GM18502 (cell line): ENCODE data around the gene TENT5C.

Experiments used
- ATAC-seq: cut with Tn5 transposase; IDR thresholded peaks from one replicate; pipeline ENCODE4 v1.9.1; 2021; ENCODE audit warnings: mild to moderate bottlenecking; ENCODE audit not compliant: unreplicated experiment, poor library complexity

TENT5C gene

DNA sequence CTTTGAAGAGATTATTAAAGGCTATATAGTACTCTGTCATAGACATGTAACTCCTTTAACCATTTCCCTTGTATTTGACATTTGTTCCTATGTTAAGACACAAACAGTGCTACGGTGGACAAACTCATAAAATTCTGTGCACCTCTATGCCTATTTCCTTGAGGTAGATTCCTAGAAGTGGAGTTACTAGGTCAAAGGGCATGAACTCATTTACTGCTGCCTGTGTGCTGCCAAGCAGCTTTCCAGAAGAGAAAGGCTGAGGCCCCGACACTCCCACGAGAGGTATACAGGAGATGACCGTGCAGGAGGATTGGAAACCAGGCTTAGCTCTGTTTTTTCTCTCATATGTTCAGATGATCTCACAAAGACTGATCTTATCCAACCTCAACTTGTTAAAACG is 34.4 kb upstream of the TENT5C start:
- no peak for ATAC-seq

DNA sequence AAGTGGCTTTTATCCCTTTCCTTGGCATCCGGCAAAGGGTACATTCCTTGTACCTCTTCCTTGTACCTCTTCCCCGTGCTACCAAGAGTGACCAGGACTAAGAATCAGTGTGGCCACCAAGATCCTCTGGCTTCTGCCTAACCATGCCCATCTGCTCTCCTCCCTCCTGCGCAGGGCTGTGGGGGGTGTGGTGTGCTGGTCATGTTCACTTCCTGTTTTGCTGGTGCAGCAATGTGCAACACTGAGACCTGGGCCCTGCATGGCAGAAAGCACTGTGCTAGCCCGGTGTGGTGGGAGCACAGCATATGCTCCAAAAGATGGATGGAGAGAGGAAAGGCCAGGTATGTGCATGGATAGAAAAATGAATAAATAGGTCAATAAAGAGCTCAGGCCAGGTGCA is 33.3 kb upstream of the TENT5C start:
- ATAC-seq: peak; percentile 78

DNA sequence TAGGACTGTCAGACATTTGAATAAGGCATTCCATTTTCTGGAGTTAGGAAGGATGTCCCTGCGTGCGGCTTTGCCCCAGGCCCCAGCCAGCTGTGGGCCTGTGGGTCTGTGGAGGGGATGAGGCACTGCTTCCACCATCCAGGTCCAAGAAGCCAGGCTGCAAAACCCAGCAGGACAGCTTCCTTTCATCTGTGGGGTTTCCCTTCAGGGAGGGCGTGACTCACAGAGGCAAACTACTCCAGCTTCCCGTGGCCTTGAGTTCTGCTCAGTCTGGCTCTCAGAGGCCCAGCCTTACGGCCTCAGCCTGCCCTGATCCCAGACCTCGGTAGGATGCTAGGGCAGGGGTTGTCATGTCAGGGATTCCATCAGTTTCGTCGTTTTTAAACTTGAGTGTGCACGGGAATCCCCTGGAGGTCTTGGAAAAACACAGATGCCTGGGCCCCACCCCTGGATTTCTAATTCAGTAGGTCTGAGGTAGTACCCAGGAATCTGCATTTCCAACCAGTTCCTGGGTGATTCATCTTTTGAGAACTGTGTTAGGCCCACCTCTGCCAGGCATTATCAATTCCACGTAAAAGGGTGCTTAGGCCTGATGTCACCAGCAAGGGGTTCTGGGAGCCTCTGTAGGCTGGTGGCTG is 32.3 kb upstream of the TENT5C start:
- no peak for ATAC-seq

DNA sequence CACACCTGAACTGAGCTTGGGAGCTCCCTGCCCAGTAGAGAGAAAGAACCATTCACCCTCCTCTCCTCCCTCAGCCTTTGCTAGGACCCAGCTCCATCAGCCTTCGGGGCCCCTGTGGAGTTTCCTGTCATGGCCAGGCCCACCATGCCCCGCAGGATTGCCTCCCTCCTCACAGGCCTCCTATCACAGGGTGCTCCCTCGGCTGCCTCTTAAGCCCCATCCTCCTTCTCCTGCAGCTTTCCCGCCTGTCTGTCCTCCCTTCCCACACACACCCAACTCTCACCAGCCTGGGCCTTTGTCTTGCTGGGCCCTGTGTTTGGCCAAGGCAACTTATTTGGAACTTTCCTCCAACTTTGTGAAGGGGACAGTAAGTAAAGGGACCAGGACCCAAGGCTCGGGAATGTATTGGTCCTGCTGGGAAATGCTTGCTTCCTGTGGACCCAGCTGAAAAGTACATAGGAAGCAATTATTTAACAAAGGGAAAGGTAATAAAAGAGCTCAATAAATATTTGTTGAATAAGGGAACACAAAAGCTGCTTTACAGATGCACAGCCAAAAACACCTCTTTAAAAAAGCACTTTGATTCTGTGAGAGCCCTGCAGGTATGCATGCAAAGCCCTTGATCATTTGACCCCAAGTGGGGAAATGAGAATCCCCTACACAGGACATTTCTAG is 31.6 kb upstream of the TENT5C start:
- ATAC-seq: no peak

DNA sequence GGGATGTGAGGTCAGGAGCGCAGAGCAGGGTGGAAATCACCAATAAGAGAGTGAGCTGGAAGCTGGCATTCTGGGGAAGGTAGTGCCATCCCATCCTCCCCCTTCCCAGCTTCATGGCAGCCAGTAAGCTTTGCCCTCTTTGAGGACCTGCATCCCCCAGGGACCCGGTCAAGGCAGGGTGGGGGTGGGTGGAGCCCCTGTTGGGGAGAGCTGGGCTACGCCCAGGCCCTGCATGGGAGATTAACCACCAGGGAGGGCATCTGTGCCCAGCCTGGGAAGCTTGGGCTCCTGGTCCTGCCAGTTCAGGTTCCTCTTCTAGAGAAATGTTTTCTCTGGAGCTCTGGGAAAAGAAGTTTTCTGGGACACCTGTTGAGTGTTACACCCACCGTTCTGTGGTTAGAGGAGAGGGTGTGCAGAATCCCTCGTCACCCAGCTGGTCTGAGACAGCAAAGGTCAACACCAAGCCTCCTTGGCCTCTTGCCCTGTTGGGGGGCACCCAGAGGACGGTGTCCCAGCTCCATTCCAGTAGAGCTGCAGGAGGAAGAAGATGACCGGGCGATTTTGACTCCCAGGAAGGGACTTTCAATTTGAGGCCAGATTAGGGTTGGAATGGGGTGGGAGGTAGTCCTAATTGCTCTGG is 30.1 kb upstream of the TENT5C start:
- no peak for ATAC-seq

DNA sequence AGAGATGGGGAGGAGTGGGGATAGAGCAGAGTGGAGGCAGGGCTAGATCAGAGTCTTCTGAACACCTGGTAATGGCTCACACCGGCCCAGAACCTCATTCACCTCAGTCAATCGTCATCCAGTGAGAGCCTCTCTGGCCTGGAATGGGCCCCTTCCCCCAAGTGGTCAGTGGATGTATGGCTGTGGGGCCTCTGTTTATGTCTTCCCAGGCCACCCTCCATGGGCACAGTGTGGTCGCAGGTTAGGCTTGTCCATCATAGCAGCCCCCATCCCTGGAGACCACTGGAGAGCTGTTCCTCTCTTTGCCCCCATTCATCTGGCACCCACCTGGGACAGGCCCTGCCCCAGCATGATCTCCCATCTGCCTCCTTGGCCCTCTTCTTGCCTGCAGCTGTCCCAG is 29.6 kb upstream of the TENT5C start:
- ATAC-seq: no peak

DNA sequence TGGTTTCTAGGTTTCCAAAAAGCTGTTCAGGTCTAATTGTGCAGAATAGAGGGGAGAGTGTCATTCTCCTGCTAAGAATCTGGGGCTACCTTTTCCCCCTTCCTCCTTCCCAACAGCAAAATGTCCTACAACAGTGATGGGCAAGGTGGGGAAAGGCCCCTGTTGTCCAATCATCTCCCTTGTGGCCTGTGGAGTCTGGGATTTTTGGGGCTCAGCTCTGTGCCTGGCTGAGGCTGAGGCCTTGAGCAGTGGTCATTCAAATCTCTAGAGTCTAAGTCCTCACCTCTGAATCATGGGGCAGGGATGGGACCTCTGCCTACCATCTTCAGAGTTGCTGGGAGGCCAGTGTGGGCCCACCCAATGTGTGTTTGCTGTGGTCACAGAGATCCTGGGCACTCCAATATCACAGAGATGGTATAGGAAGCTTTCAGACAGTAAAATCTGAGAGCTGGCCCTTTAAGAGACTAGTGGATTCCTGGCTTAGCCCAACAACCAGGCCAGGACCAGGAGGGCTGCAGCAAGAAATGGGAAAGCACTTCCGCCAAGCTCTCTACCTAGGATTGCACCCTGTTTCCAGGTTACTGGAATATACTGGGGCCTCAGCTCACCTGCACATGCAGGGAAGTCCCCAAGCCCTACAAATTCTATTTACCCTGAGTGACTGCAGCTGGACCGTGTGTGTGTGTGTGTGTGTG is 28.5 kb upstream of the TENT5C start:
- no peak for ATAC-seq

DNA sequence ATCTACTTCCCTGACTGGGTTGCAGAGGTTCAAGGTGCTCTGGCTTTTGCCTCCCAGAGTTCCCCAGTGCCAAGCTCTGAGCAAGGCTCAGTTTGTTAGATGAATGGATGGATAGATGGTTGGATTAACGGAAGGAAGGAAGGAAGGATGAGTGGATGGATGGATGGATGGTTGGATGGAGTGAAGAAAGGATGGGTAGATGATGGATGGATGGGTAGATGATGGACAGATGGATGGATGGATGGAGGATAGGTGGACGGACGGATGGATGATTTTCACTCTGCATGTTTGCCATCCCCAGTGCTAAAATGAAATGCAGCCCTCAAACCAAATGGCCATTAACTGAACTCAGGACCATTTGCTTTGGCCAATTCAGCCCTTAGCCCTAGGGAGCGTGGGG is 27.4 kb upstream of the TENT5C start:
- no peak for ATAC-seq

DNA sequence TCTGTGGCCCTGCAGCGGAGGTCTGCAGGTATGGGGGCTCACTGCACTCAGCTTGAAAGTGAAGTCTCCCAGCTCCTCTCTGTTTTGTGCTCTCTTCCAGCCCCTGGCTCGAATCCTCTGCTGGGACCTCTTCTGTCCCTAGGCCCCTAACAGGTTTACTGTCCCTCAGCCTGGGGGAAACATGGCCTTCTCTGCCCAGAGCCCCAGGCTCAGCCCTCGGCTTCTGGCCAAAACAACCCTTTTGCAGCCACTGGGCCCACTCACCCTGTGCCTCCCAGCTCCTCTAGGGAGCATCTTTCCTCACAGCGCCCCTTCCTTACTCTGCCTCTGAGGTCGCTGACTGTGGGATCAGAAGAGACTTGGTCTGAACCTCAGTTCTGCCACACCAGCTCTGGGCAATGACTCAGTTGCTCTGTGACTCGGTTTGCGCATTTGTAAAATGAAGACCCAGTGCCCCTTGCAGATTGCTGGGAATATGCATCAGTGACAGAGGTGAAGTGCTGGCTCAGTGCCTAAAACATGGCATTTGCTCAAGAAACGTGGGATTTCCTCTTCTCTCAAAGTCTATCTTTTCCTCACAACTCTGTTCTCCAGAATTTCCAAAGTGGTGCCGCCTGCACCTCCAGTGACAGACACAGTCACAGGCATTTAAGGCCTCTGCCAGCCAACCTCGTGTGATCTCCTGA is 26.5 kb upstream of the TENT5C start:
- ATAC-seq: no peak

DNA sequence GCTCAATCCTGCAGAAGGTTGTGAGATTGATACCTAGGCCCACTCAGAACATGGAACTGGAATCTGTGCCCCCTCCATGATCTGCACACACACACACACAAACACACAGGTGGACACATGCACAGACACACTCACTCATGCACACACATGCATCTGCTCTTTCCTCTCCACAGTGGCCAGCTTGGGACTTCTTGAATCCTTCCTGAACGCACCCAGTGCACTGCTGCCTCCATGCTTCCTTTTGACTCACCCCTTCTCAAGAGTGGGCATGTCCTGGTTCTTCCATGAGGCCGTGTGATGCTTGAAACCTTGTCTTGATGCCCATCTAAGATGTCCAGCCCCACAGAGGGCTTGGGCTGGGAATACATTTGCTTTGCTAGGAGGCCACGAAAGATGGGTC is 25.4 kb upstream of the TENT5C start:
- ATAC-seq: no peak

DNA sequence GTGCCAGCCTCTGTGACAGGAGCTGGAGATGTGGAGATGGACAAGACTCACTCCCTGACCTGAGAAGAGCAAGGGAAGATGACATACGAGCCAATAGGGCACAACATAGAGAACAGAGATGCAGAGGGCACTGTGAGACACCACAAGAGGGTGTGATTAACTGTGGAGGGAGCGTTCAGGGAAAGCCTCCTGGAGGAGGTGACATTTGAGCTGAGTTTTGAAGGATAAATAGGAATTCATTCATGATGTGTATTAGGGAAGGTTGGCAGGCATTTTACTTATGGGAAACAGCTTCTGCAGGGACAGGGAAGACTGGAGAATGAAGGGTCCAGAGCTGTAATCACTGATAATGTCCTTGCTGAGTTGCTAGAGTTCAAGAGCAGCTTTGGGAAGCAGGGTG is 25.0 kb upstream of the TENT5C start:
- no peak for ATAC-seq

DNA sequence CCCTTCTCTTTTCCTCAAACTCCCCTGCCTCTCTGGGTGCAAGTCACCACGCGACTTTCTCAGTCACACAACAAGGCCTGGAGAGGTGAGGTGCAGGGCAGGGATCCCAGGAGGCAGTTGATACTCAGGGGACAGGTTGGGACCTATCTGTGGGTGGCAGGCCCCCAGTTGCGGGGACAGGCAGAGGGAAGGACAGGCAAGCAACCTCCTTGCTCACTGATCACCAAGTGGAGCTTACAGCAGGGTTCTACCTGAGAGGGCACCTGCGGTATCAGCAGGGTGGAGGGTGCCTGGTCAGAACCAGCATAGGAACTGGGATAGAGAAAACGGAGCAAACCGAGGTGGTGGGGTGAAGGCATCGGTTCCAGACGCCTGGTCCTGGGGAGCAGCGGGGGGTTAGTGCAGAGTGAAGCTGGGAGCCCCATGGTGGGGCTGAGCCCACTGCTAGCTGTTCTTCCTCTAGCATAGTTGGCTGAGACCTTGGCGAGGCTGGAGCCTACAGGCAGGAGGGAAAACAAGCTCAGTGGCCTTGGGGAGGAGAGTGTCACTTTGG is 24.4 kb upstream of the TENT5C start:
- no peak for ATAC-seq

DNA sequence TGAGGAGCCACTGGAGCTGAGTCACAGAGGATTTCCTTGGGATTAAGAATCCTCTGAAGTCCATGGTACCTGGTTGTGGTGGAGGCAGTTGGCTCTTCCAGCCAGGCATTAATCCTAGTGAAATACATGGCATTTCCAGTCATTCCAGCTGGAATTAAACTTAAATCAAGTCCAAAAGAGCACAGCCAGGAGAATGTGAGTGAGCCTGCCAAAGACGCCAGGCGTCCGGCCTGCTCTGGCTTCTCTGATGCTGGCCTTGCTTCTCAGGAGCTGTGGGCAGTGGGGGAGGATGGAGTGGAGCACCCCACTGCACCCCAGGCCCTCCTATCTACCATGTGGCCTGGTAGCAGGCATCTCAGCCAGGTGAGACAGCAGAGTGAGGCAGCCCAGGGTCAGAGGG is 23.4 kb upstream of the TENT5C start:
- ATAC-seq: no peak

DNA sequence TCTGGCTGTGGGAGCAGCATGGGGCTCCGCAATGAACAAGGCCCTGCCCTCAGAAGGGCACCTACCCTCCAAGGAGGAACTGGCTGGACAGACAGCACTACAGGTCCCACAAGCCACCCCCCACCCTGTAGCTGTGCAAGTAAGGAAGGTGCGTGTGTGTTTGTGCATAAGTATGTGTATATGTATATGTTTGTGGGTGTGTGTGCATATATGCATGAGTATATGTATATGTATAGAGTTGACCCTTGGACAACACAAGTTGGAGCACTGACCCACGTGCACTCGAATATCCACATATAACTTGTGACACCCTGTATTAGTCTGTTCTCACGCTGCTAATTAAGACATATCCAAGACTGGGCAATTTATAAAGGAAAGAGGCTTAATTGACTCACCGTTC is 22.6 kb upstream of the TENT5C start:
- ATAC-seq: no peak

DNA sequence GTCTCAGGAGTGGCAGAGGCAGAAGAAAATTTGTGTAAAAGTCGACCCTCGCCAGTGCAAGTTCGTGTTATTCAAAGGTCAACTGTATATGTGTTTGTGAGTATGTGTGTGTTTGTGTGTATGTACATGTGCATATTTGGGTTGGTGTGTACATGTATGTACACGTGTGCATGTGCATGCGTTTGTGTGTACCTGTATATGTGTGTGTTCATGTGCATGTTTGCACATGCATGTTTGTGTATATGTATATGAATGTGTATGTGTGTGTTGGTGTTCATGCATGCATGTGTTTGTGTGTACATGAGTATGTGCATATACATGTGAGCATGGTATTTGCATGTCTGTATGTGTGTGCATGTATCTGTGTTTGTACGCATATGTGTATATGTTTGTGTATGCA is 21.7 kb upstream of the TENT5C start:
- ATAC-seq: no peak

DNA sequence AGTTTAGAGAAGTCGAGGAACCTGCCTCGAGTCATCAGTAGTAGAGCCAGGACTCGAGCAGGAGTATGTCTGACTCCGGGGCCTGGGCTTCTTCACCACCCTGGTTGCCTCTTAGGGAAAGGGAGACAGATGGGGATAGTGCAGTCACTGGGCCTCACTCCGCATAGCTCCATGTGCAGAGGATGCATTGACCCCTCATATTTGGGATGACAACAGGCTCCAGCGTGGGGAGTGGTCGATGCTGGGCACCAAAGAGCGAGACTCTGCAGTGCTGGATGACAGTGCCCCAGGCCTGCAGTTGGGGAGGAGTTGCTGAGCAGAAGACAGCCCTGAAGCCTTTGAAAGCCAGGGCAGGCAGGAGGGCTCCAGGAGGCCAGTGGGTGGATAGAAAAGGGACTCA is 20.8 kb upstream of the TENT5C start:
- ATAC-seq: no peak

DNA sequence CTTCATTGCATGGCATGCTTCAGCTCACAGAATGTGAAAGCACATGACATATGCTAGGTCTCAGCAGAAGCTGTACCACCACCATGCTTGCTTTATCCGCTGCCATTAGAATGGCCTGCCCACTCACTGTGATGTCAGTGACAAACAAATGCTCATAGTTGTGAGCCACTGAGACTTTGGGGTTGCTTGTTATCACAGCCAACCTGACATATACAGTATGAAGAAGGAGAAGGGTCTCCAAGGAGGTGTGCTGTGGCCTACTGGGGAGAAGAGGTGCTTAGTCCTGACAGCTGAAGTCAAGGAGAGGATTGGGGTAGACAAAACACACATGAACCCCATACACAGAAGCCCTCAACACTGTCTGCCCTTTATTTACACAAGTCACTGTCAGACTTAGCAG is 19.5 kb upstream of the TENT5C start:
- no peak for ATAC-seq

DNA sequence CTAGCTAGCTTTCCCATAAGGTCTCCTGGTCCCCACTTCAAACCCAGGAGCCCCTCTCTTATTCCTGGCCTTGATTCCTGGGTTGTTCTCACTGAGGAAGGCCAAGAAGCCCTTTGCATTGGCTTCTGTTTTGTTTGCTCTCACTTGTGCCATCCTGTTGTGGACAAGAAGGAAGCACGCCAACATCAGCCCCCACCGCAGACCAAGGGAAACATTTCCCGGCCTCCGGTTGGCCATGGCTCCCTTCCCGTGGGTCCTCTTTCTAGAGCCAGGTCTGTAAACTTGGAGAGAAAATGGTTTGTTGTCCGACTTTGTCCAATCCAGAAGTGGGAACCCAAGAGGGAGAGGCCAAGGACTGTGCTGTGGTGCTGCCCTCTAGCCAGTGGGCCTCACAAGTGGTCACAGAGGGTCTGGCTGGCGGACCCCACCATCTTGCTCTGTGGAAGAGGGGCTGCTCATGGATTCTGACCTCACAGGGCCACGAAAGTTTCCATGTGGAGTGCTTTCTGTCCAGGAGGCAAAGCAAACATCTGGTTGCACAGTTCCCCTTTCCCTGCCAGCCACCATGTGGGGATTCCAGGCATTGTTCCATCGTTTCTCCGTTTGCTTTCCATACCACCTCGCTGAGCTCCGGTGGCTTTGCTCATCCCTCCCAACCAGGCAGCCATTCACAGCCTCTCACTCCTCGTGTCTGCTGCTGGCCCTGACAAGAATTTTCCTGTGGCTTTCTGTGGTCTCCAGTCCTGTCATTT is 18.9 kb upstream of the TENT5C start:
- no peak for ATAC-seq

DNA sequence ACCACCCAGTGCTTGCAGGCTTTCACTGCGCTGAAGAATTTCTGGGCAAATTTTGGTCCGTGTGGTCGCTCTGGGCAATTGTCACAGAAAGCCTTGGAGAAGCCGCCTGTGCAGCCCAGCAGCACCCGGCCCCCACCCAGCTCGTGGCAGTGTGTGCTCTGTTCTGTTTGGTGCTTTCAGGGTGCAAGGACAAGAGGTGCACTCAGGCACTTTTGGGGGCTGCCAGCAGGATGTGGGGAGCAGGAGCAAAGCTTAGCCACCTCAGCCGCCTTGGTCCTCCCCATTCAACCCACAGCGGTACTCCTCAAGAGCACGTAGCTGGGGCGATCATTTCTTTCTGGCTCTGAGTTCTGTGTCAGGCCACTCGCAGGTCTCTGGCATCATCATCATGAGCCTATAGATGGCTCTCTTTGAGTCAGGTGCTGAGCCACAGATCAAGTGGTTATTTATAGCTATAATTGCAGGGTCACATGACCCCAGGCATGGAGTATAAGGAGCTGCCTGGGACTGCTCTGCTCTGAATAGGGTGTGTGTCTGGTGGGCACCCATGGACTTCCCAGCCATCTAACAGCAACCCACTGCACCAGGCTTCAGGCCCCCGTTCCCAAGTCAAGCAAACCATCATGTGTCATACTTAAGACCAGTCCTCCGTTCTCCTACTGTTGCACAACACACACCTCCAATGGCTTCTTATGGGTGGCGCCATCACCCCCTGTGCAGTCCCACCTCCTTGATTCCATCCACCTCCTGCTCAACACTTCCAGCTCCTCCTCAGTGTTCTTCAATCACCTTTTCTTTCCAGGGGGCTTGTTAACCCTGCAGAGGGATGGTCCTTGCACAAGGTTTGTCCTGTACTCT is 18.1 kb upstream of the TENT5C start:
- ATAC-seq: no peak
